Glutamatergic neuron (in vitro differentiated cells): Measurements from ENCODE around the gene PKMYT1. TPM values are rescaled to one million over a fixed set of nuclear protein-coding genes. Genes with fewer than 3 reads are reported as not detected.

Experiments
- DNase-seq: peaks from one replicate; pipeline ENCODE4 v3.0.0; 2022
- H3K27ac Mint-ChIP-seq: one replicate; pipeline ENCODE4 v1.8.0; 2020; ENCODE audit warnings: mild to moderate bottlenecking, mixed read lengths, inconsistent platforms; ENCODE audit not compliant: unreplicated experiment
- H3K27me3 Mint-ChIP-seq: one replicate; pipeline ENCODE4 v1.8.0; 2020; ENCODE audit warnings: mild to moderate bottlenecking, moderate library complexity, mixed read lengths, inconsistent platforms; ENCODE audit not compliant: unreplicated experiment
- H3K36me3 Mint-ChIP-seq: one replicate; pipeline ENCODE4 v1.8.0; 2020; ENCODE audit warnings: mild to moderate bottlenecking, mixed read lengths, inconsistent platforms; ENCODE audit not compliant: unreplicated experiment
- H3K4me1 Mint-ChIP-seq: one replicate; pipeline ENCODE4 v1.8.0; 2020; ENCODE audit warnings: mild to moderate bottlenecking, low read depth, mixed read lengths, inconsistent platforms; ENCODE audit not compliant: unreplicated experiment
- H3K4me3 Mint-ChIP-seq: one replicate; pipeline ENCODE4 v1.8.0; 2020; ENCODE audit warnings: mild to moderate bottlenecking, mixed read lengths, inconsistent platforms; ENCODE audit not compliant: unreplicated experiment
- H3K9me3 Mint-ChIP-seq: one replicate; pipeline ENCODE4 v1.8.0; 2020; ENCODE audit warnings: mild to moderate bottlenecking, moderate library complexity, mixed read lengths, inconsistent platforms; ENCODE audit not compliant: unreplicated experiment
- total RNA-seq: library from RNA; stranded (reverse); fragmentation: NEBNext Ultra II Directional; extraction: Animal tissue kit (Norgen Biotek cat#: 25700); gene quantifications from one replicate; pipeline ENCODE4 v1.2.1, GENCODE V29; 2021; ENCODE audit not compliant: unreplicated experiment
- TF ChIP-seq, protein P1 (sequence below): fragments of 200-600 bp; sonication (generic); IDR thresholded peaks from one replicate; pipeline ENCODE4 v1.5.0; 2021; ENCODE audit not compliant: partially characterized antibody, unreplicated experiment

Gene PKMYT1
- total RNA-seq, 1 donor from 2014 or later = 8.5 TPM

DNA sequence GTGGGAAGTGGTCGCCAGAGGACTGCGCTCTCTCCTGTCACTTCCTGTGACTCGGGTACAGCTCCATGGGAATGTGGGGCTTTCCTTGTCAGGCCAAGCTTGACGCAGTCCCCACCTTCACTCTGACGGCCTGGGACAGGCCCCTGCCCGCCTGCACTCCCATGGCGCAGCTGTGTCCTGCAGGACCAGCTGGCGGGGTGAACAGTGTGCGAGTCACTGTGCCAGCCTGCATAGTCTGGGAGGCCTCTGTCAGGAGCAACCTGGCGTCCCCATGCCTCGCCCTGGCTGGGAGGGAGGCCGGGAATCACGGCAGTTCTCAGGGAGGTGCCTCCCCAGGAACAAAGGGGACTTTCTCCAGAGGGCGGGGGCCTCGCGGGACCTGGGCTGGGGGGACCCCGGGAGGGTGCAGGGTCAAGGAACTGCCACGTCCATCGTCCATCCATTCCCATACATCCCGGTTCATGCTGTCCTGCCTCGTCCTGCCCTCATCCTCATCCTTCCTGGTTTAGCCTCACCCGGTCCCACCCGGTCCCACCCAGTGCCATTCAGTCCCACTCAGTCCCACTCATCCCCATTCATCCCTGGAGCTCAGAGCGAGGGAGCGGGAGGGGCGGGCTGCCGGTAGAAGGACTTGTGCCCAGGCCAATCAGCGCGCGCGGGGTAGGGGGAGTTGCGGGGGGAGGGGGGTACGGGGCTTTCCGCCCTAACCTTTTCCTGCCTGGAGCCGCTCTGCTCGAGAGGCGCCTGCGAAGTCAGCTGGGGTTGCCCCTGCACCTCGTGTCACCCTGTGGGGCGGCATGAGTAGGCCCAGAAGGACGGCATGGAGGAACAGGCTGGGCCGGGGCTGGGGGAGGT is 55.1 kb downstream of the PKMYT1 start:
- TF ChIP-seq, protein P1, sequence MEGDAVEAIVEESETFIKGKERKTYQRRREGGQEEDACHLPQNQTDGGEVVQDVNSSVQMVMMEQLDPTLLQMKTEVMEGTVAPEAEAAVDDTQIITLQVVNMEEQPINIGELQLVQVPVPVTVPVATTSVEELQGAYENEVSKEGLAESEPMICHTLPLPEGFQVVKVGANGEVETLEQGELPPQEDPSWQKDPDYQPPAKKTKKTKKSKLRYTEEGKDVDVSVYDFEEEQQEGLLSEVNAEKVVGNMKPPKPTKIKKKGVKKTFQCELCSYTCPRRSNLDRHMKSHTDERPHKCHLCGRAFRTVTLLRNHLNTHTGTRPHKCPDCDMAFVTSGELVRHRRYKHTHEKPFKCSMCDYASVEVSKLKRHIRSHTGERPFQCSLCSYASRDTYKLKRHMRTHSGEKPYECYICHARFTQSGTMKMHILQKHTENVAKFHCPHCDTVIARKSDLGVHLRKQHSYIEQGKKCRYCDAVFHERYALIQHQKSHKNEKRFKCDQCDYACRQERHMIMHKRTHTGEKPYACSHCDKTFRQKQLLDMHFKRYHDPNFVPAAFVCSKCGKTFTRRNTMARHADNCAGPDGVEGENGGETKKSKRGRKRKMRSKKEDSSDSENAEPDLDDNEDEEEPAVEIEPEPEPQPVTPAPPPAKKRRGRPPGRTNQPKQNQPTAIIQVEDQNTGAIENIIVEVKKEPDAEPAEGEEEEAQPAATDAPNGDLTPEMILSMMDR = no peak
- Mint-ChIP-seq H3K27me3 (no peaks in the 10 kb centered on the region), H3K36me3 (peaks cover 5% of the 10 kb centered on the region), H3K9me3 (peaks cover 7% of the 10 kb centered on the region), H3K4me3 (peak overlapping the region; percentile 69), H3K27ac (no peak overlapping the region), H3K4me1 (peaks cover 3% of the 10 kb centered on the region)
- peak; percentile 58 for DNase-seq

DNA sequence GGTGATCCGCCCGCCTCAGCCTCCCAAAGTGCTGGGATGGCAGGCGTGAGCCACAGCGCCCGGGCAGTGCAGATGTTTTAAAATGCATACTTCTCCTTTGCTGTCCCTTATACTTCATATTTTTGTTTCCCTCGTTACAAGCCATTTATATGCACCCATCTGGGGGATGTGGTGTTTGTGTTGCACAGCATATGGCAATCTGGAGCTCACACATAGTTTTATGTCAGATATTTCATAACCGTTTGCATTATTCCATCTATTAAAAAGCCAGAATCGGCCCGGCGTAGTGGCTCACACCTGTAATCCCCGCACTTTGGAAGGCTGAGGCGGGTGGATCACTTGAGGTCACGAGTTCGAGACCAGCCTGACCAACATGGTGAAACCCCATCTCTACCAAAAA is 56.8 kb downstream of the PKMYT1 start:
- H3K27me3 Mint-ChIP-seq = no peaks in the 10 kb centered on the region
- H3K27ac Mint-ChIP-seq = no peak overlapping the region
- TF ChIP-seq, protein P1 = no peak
- H3K36me3 Mint-ChIP-seq = peaks cover 5% of the 10 kb centered on the region
- H3K4me1 Mint-ChIP-seq = peaks cover 4% of the 10 kb centered on the region
- no peak overlapping the region for H3K4me3 Mint-ChIP-seq
- H3K9me3 Mint-ChIP-seq = peaks cover 4% of the 10 kb centered on the region
- no peak for DNase-seq

Other genes starting within 250 kb of the PKMYT1 start
- gene SRRM2, start 227.8 kb downstream of the PKMYT1 start, total RNA-seq = 699 TPM
- 183 TPM for gene ELOB, start 203.2 kb downstream of the PKMYT1 start, total RNA-seq
- gene PRSS33, start 192.9 kb downstream of the PKMYT1 start, total RNA-seq = 0.39 TPM
- not detected for gene PRSS41, start 182.0 kb downstream of the PKMYT1 start, total RNA-seq
- gene PRSS21, start 163.2 kb downstream of the PKMYT1 start, total RNA-seq = not detected
- gene ZG16B, start 150.1 kb downstream of the PKMYT1 start, total RNA-seq = not detected
- not detected for gene PRSS22, start 122.3 kb downstream of the PKMYT1 start, total RNA-seq
- 30.5 TPM for gene FLYWCH2, start 97.2 kb downstream of the PKMYT1 start, total RNA-seq
- 77.1 TPM for gene FLYWCH1, start 68.5 kb downstream of the PKMYT1 start, total RNA-seq
- gene KREMEN2, start 16.2 kb downstream of the PKMYT1 start, total RNA-seq = 12.8 TPM
- gene PAQR4, start 11.1 kb downstream of the PKMYT1 start, total RNA-seq = 69.1 TPM
- 0.39 TPM for gene CLDN9, start 32.5 kb upstream of the PKMYT1 start, total RNA-seq
- 31.1 TPM for gene CLDN6, start 37.7 kb upstream of the PKMYT1 start, total RNA-seq
- gene TNFRSF12A, start 39.9 kb upstream of the PKMYT1 start, total RNA-seq = 4.2 TPM
- gene HCFC1R1, start 43.5 kb upstream of the PKMYT1 start, total RNA-seq = 117 TPM
- gene THOC6, start 43.6 kb upstream of the PKMYT1 start, total RNA-seq = 30.2 TPM
- not detected for gene BICDL2, start 56.5 kb upstream of the PKMYT1 start, total RNA-seq
- gene MMP25, start 66.1 kb upstream of the PKMYT1 start, total RNA-seq = not detected
- 1.3 TPM for gene IL32, start 85.2 kb upstream of the PKMYT1 start, total RNA-seq
- 0.74 TPM for gene ZSCAN10, start 118.8 kb upstream of the PKMYT1 start, total RNA-seq
- 31.6 TPM for gene ZNF205, start 132.1 kb upstream of the PKMYT1 start, total RNA-seq
- gene ZNF213, start 154.6 kb upstream of the PKMYT1 start, total RNA-seq = 18.7 TPM
- not detected for gene OR1F1, start 207.8 kb upstream of the PKMYT1 start, total RNA-seq